ENCODE measurements around the gene MIER3.

Gene MIER3

DNA sequence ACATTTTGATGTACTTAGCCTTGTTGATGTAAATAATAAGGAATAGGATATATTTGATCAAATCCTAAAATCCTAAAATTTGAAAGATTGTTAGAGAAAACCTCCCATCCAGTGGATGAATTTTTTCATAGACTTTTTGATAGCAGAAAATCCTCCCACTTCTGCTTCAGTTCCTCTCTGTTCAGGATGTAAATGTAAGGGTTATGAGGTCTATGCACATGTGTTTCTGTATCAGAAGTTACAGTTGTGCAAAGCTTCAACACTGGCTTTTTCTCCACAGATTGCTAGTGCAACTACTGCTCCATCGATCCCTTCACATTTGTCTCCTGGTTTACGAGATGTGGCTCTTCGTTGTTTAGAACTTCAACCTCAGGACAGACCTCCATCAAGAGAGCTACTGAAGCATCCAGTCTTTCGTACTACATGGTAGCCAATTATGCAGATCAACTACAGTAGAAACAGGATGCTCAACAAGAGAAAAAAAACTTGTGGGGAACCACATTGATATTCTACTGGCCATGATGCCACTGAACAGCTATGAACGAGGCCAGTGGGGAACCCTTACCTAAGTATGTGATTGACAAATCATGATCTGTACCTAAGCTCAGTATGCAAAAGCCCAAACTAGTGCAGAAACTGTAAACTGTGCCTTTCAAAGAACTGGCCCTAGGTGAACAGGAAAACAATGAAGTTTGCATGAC is 58.5 kb downstream of the MIER3 start:
- no peak for DNase-seq

DNA sequence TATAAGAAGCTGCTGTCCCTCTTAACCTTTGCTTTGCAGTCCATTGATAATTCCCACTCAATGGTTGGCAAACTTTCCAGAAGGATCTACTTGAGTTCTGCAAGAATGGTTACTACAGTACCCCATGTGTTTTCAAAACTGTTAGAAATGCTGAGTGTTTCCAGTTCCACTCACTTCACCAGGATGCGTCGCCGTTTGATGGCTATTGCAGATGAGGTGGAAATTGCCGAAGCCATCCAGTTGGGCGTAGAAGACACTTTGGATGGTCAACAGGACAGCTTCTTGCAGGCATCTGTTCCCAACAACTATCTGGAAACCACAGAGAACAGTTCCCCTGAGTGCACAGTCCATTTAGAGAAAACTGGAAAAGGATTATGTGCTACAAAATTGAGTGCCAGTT is 70.4 kb downstream of the MIER3 start:
- DNase-seq = no peak

DNA sequence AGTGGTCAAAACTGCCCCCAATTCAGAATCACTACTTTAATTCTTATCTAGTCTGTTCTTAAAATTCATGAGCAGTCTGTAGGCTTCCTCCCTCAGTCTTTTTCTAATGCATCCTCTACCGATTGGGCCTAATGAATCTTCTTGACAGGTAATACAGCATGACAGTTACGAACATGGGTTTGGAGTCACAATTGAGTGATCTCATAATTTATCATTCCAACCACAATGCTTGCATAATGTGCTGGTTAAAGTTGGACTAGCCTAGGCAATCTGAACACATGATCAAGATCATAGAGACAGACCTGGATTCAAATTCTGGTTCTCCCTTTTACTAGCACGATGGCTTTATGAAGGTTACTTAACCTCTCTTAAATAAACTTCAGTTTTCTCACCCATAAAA is 75.6 kb downstream of the MIER3 start:
- DNase-seq = no peak

DNA sequence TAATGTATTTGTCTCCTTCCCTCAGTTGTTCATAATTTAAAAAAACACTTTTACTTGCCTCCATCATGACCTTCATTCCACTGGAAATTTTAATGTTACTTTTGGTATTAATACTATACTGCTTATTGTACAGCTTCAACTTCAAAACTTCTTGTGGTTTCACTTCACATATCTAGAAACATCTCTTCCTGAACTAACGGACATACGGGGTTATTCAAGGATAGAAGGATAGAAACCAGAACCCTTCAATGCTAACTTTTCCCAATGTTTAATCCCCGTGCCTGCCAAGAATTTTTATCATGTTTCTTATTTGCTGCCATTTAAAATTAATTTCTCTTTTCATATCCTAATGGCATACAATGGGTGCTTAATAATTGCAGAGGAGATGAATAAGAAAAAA is 78.9 kb downstream of the MIER3 start:
- no peak for DNase-seq

DNA sequence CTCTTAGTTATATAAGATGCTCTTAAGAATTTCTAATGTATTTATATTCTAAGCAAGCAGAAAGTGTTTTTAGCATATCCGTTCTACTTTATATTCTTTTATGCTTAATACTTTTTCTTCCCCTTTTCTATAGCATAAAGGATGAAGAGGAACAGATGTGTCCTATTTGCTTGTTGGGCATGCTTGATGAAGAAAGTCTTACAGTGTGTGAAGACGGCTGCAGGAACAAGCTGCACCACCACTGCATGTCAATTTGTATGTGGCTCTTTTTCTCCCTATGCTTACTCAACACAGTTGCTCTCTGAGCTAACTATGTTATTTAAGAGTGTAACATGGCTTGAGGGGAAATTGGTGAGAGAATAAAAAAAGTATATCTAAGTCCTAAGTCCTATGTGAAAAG is 80.1 kb downstream of the MIER3 start:
- DNase-seq = no peak
